HG02588 (cell line): ENCODE measurements around the gene CDK5RAP3.

Source experiments
- ATAC-seq: cut with Tn5 transposase; IDR thresholded peaks from one replicate; pipeline ENCODE4 v1.9.1; 2021; ENCODE audit warnings: mild to moderate bottlenecking, moderate library complexity; ENCODE audit not compliant: unreplicated experiment

Gene CDK5RAP3

GRCh38 chr17:47948706-47949196, 22.2 kb upstream of the CDK5RAP3 start:
- no peak for ATAC-seq

- ATAC-seq, result peak; percentile 55
Observed at GRCh38 chr17:47949197-47949759, 21.6 kb upstream of the CDK5RAP3 start.

- ATAC-seq, result no peak
Observed at GRCh38 chr17:47949946-47950345, 21.0 kb upstream of the CDK5RAP3 start.

DNA sequence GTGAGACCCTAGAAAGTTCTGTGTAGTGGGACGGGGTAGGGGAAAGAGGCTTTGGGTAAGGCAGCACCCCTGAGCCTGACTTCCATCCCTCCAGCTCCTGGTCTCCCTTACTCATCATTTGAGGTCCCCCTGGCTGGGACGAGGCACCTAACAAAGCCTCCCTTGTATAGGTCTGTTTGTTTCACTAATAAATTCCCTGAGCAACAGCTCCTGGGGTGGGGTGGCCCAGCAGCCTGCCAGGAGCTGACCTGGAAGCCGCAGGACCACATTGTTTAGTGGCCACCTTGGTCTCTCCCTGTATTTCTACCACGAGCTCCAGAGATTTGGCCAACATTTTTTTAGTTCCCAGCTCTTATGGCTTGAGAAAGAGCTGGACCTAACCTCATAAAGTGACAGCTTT, 20.5 kb upstream of the CDK5RAP3 start:
- ATAC-seq, result no peak

GRCh38 chr17:47952171-47953021, 18.5 kb upstream of the CDK5RAP3 start:
- ATAC-seq, result no peak

DNA sequence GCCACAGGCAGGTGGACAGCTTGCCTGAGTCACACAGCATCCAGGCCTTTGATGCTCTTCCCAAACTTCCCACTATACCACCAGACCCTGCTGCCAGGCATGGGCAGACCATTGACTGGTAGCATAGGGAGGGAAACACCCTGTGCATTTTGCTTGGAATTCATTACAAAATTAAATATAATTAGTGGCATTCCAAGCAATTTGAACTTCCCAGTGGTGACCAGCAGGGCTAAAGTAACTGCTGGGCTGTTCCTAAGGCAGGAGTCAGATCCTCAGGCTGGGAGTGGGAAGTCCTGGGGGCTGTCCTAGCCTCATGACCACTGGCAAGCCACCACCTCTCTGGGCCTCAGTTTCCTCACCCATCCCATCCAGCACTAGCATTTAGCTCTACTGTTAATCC, 17.0 kb upstream of the CDK5RAP3 start:
- no peak for ATAC-seq

DNA sequence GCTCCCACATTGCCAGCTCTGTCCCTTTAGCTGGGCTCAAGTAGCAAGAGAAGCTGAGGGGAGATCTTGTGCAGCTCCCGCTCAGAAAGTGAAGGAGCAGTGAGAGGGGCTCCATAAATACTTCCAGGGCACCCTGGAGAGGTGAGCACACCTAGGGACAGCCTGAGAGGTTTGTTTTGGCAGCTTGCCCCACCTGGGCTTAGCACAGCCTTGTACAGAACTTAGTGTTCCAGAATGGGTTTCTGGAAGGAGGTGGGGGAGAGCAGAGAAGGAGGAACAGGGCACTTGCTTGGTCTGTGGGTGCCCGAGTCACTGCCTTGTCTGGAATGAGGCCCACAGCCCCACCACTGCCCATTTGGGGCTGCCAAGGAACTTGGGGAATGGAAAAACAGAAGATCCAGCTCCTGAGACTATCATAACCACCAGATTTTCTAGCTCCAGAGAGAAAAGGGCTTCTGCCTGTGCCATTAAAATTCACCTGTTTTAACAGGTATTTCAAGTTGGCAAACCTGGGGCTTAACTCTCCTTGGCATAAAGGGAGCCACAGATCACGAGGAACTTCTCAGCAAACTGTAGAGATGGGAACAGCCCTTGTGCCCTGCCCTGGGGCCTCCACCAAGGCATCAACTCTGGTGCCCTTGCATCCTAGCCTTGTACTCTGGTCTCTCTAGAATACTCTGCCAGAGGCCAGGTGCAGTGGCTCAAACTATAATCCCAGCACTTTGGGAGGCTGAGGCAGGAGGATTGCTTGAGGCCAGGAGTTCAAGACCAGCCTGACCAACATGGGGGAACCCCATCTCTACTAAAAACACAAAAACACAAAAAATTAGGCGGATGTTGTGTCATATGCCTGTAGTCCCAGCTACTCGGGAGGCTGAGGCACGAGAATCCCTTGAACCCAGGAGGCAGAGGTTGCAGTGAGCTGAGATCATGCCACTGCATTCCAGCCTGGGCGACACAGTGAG, 15.1 kb upstream of the CDK5RAP3 start:
- no peak for ATAC-seq

- ATAC-seq, result no peak
Observed at GRCh38 chr17:47956791-47957590, 13.9 kb upstream of the CDK5RAP3 start.

DNA sequence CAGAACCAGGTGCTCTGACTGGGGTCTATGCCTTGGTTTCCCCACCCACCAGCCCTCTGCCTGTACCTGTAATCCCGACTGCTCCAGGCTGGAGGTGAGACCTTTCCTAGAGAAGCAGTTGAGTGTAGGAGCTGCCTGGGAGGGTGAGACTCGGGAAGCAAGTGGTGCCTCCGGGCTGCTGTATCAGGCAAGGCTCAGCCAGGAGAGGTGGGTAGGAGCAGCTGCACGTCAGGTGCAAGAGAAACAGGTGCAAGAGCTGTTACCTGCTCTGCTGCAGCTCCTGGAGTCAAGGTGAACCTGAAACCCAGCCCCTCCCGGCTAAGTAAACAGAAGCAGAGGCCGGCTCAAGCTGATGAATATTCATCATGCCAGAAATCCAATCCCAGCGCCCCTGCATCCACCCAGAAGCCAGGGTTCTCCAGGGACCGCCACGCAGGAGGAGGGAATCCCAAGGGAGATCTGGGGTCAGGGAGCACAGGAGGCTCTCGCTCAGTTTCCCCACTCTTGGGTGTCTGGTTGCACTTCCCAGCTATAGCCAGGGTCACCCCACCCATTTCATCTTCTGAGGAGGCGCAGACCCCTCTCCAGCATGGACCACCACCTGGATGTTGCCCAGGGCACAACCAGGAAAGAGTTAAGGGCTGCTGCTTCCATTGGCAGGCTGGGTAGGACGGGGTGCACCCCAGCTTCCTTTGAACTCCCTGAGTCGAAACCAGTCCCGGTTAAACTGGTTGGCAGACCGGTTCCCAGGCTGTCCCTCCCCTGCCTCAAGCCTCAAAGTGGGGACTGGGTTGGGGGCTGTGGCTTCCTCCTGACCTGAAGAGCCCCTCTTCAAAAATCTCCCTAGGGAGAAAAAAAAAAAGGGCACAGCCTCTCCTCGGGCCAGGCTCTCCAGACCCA, 13.1 kb upstream of the CDK5RAP3 start, which contains the start of gene PRR15L:
TSS of gene PRR15L (minus strand) at position 293 of the 900 bp plus-strand sequence. CDS start 4,649 bp downstream, outside the sequence.
- ATAC-seq, result no peak

DNA sequence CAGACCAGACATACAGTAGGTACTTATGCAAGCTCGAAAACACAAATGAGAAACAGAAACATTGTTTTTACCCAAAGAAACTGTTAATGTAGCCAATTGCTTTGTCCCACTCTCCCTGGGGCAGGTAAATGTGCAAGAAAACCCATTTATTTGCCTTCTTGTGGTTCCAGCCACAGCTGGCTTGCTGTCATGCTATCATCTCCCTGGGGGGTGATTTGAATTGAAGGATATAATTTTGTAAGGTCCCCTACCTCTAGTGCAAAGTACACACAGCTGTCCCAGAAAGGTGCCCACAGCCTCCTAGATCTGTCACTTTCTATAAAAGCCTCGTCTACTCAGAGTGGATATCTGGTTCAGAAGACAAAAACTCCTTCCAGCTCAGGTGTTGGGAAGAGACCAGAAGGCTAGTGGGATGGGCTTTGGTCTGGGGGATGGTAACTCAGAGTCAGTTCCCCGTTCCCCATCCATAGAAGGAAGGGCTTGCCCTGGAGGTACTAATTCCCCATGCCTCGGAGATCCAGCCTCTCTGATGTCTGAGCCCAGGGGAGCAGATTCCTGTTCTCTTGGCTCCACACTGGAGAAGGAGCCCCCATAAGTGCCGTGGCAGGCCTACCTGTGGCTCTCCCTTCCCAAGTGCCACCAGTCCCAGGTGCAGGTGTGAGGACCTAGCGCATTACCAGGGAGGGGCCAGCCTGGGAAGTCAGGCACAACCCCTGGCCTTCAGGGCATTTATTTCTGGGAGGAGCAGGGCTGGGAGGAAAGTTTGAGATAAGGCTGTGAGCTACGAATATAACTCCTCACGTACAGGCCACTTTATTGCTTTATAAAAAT, 10.9 kb upstream of the CDK5RAP3 start:
- no peak for ATAC-seq

- ATAC-seq, result no peak
Observed at GRCh38 chr17:47961406-47961805, 9.5 kb upstream of the CDK5RAP3 start.

- ATAC-seq, result no peak
Observed at GRCh38 chr17:47962901-47963300, 8.0 kb upstream of the CDK5RAP3 start.

DNA sequence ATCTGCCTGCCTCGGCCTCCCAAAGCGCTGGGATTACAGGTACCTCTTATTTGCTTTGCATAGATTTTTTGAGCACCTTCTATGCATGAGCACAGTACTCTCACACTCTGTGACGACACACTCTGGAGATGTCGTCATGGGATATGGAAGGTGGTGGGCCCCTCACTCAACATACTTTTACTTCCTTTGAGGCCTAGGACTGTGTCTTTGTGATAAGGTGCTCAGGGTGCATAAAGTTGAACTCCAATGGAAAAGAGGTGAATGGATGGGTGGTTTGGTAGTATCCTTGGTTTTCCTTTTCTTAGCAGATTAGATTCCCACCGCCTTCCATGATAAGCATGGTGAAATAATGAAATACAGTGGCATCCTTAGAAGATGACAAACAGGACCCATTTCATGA, 6.1 kb upstream of the CDK5RAP3 start:
- no peak for ATAC-seq

- ATAC-seq, result no peak
Observed at GRCh38 chr17:47966079-47966519, 4.8 kb upstream of the CDK5RAP3 start.

- no peak for ATAC-seq
Observed at GRCh38 chr17:47967607-47968252, 3.2 kb upstream of the CDK5RAP3 start.

DNA sequence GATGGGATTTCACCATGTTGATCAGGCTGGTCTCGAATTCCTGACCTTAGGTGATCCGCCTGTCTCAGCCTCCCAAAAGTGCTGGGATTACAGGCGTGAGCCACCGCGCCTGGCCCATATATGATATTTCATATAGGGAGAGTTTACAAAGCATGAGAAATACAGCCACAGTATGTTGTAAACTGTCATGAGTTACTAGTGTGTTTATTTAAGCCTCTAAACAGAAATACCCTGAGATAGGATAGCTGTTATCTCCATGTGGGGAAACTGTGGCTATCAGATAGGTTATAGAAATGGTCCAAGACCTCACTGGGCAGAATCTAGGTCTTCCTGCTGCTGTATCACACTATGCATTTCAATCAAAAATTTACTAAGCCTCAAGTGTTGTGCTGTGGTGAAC, 2.1 kb upstream of the CDK5RAP3 start:
- no peak for ATAC-seq

- ATAC-seq, result no peak
Observed at GRCh38 chr17:47969930-47970724, 786 bp upstream of the CDK5RAP3 start.
